GM10248 (cell line): ENCODE measurements around the gene DOCK1.

Experiments used
- CTCF ChIA-PET: fragments of 300-600 bp; sonication (Branson Sonifier 250); formaldehyde crosslinking; extraction: SDS; loops from one replicate; lab custom pipeline; 2021; ENCODE audit warnings: antibody characterized with exemption; lab: Yijun Ruan, JAX
- POLR2A ChIA-PET: fragments of 350-650 bp; sonication (Branson Sonifier 250); formaldehyde crosslinking; extraction: SDS; loops from one replicate; lab custom pipeline; 2020; ENCODE audit warnings: antibody characterized with exemption; lab: Yijun Ruan, JAX
- DNase-seq: peaks from one replicate; pipeline ENCODE4 v3.0.0; 2012; ENCODE audit errors: extremely low spot score
- CTCF ChIP-seq: IDR thresholded peaks from 2 replicates; pipeline ENCODE4 v1.5.1; 2012; ENCODE audit warnings: mild to moderate bottlenecking, low read depth; ENCODE audit errors: extremely low read depth, missing control alignments, control extremely low read depth

DOCK1 gene

GRCh38 chr10:127417031-127417430 is 511.8 kb downstream of the DOCK1 start:
- ChIA-PET CTCF (no interaction called here), POLR2A (no interaction called here)
- no peak for DNase-seq
- TF ChIP-seq CTCF, result no peak

GRCh38 chr10:127417686-127418401 is 512.6 kb downstream of the DOCK1 start:
- ChIA-PET POLR2A (no interaction called here), CTCF (no interaction called here)
- no peak for DNase-seq
- no peak for TF ChIP-seq CTCF

- POLR2A ChIA-PET, result no interaction called here
- no peak for TF ChIP-seq CTCF
- DNase-seq, result no peak
- CTCF ChIA-PET, result no interaction called here
Observed at GRCh38 chr10:127418536-127419168, 513.4 kb downstream of the DOCK1 start.

GRCh38 chr10:127420138-127420684 is 515.0 kb downstream of the DOCK1 start:
- DNase-seq, result no peak
- CTCF ChIA-PET, result no interaction called here
- TF ChIP-seq CTCF, result no peak
- POLR2A ChIA-PET, result no interaction called here

- TF ChIP-seq CTCF, result no peak
- DNase-seq, result no peak
- CTCF ChIA-PET, result no interaction called here
- POLR2A ChIA-PET, result no interaction called here
Observed at GRCh38 chr10:127423218-127423915, 518.1 kb downstream of the DOCK1 start.

- no peak for DNase-seq
- TF ChIP-seq CTCF, result no peak
- POLR2A ChIA-PET, result no interaction called here
- CTCF ChIA-PET, result interaction anchor here (1.6 kb wide), 1 partner anchor 45 kb away, joined by 3 read pairs; no protein-coding TSS in a partner anchor
Observed at GRCh38 chr10:127424594-127425264, 519.5 kb downstream of the DOCK1 start.
